Limb (tissue), 2 donors: ENCODE results near the gene ENOX1.

ENCODE experiments used
- DNase-seq, 2 donors: peaks; one replicate each; pipeline ENCODE4 v3.0.0-alpha.2; 2016; ENCODE audit errors: extremely low spot score in 2 of 2

ENOX1 gene

DNA sequence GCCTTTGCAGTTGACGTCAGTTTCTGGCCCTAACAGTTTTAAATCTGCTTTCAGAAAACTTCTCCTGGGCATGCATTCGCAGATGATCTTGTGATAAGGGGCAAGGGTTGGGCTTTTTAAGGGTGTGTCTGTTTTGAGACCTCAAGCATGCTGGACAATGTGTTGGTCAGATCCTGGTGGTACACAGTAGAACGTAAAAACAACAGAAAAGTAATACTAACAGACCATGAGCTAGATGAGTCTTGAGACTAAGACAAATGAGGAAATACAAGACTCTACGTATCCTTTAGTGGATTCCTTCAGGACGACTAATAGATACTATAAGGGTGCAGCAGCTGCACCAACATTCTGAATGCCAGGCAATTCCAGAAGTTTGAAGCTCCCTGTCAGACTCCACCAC is 525.8 kb downstream of the ENOX1 start:
- DNase-seq = no peak

DNA sequence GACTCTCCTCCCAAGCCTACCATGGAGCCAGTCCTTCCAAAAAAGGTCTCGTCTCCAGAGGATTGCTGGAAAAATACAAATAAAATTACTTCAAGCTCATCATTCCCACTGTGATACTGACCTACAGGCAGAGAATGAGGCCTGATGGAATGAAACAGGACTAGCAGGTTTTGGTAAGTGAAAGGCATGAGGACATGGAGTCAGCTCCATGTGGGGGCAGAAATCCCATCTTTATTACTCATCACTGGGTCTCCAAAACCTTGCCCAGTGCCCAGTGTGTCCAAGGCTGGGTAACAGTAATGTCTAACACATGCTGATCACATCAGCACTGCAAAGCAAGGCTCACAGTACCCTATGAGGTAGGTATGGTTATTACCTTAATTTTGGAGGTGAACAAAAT is 528.0 kb downstream of the ENOX1 start:
- no peak for DNase-seq

DNA sequence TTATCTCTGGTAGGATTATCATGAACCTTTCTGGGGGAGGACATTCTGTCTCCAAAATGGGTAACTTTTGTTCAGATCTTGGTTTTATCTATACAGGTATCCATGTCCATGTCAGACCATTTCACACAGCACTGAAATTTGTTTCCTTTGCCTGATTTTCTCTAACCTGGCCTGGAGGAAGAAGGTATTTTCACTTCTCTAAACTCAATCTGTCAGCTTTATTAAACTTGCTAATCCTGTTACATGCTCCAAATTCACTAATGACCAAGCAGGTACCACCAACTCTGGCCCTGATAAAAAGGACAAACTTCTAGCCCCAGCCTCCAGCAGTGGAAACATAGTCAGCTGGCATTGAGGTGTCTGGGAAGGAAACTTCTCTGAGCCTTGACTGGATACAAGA is 529.0 kb downstream of the ENOX1 start:
- DNase-seq = no peak

DNA sequence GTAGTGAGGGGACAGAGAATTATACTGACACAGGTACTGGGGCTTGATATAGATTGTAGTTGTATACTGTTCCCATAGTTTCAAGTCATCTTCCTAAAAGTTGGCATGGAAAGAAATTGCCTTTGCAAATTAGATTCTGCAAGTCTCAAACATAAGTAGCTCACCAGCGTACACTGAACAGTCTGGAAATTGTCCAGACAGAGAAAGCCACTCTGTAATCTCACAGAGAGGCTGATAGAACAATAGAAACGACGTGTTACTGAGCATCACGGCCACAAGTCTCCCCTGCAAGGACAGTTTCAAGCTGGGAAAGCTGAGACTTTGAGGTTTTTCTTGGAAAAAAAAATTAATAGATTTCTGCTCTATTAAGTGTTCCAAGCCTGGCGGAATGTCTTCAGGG is 534.8 kb downstream of the ENOX1 start:
- DNase-seq = no peak

DNA sequence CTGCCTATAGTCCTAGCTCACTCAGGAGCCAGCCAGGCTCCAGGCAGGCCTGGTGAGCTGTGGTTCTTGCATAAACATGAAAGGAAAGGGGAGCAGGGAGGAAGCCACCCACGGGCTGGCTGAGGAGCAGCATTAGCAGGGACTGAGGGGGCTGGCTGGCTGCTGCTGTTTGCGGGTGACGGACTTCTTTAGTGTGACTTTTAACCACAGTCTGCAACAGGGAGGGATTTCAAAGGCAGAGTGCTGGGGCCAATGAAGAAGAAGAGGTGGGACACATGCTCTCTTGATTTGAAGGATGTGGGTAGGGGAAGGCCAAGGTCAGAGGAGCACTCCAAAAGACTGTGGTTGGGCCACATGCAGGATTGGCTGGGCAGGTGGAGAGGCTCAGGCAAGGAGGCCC is 540.4 kb downstream of the ENOX1 start:
- no peak for DNase-seq

DNA sequence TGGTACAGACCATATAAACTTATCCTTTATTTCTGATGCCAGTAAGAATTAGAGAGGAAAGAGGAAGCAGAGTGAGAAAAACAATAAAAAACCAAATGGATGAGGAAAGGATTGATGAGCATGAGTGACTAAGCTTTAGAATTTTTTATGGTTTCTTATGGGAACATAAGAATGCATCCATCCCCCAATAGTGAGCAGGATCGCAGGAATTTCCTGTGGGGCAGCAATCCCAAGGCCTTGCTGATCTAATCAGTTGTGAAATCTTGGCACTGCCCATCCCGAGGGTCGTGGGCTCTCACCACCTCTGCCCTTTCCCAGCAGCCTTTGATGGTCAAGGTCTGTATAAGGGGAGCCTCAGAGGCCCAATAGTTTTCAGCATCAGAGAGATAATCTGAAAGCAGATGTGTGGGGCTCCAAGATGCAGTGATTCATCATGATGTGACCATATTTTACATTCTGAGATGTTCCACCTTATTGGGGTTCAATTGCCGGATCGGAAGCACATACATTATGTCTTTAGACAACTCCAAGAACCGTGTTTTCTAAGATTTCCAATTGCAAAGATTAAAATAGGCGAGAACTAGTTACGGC is 541.3 kb downstream of the ENOX1 start:
- DNase-seq = no peak

DNA sequence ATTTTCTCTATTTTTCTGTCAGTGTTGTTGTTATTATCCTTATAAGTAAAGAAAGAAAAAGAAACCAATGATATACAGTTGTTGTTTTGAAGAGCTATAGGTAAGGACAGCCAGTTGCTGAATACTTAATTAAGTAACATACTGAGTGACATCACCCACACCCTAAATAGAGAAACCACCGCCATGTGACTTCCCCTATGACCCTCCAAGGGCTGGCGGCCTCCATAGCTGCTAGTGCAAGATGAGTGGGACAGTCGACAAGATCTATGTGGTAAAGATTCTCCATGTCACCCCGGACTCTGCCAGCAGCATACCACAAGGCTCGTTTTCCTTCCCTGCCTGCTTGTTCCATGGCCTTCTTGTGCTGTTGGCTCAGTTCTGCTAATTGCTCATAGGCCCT is 542.3 kb downstream of the ENOX1 start:
- no peak for DNase-seq

DNA sequence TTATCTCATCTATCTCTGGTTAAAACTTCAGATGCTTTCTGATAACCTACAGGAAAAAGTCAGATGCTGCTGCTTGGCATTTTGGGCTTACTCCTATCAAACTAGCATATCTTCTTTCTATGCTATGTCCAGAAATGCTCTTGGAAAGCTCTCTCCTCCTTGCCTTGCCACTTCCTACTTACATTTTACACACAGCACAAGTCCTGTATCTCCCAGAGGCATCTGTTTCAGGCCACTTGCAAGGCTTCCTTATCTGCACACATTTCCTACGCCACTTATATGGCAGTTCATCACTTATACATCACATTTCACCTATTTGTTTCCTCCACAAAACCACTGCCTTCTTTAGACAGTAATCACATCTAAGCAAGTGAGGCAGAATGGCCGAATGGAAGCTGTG is 543.1 kb downstream of the ENOX1 start:
- no peak for DNase-seq

DNA sequence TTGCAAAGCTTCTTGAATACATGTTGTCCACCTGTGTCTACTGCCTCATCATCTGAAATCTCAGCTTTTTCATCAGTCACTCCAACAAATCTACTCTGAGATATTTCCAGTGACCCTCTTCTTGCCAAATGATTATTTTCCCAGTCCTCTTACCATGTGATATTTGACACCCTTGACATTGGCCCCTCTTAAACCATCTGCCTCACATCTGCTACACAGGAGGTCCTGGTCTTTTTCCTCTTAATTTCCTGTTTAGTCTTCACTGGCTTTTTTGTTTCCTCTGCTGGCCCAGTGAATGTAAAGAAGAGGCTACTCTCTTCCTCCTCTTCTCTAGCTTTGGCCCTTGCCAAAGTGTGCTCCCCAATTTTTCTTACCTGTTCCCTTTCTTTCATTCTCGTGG is 544.7 kb downstream of the ENOX1 start:
- no peak for DNase-seq

DNA sequence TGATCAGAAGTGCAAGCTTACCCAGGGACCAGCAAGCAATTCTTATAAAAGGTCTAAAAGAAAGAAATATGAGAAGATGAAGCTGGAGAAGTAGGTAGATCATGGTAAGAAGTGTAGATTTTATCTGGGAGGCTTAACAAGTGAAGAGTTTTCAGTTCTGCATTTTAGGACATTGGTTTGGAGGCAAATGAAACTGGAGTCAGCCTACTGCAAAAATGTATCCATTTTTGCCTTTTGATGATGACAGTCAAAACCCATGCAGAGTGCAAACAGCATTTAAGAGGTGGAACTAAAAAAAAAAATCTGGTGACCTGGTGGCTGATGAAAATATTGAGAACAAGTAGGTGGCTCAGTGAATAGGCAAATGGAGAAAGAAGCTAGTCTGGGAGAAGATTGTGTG is 546.5 kb downstream of the ENOX1 start:
- DNase-seq = no peak

DNA sequence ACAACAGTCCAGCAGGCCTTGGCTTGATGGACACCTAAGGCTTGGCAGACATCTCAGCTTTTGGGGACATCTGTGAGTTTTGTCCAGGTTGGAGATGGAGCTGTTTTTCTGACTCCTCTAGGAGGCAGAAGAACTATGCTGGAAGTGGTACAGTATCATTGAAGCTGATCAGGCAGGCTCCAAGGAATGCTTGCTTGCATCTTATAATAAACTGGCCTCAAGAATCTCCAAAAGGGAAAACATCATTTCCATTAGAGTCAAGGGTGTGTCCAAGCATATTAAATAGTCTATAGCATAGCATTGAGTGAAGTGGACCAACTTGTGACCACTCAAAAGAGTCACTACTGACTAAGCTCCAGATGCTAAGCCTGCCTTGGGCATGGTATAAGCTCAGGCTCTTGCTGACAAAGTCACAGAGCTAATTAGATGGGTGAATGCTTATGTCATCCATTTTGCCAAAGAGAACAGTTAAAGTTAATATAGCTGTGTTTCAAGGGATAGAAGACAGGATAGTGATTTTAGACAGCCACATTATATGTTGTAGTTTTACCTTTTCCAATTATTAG is 547.4 kb downstream of the ENOX1 start:
- DNase-seq = no peak

DNA sequence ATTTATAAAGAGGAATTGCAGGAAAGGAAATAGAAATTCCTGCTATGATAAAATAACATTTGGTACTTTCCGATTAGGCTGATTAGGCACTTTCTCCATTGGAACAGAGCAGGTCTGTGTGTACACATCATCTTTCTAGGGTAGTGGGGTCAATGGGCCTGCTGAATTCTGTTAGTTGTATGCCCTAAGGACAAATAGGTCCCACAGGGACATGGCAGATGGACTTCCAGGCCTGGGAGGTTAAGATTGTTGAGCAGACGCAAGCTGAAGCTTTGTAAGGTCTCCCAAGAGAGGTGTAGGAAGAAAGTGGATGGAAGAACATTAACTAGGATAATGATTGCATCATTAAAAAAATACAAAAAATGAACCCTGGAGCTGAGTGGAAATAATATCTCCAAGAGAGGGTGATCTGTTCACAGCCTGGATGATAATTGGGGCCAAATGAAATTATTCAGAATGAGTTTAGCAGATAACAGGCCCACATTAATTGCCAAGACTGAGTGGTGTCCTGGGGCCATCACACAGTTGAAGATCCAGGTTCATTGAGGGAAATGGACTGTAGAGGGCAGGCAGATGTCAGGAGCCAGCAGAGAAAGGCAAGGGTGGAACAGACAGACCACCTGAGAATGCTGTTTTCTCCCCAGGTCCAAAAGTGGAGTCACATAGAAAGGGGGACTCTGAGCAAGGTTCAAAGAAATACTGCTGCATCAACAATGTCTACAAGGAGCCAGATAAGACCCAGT is 548.3 kb downstream of the ENOX1 start:
- DNase-seq = no peak

DNA sequence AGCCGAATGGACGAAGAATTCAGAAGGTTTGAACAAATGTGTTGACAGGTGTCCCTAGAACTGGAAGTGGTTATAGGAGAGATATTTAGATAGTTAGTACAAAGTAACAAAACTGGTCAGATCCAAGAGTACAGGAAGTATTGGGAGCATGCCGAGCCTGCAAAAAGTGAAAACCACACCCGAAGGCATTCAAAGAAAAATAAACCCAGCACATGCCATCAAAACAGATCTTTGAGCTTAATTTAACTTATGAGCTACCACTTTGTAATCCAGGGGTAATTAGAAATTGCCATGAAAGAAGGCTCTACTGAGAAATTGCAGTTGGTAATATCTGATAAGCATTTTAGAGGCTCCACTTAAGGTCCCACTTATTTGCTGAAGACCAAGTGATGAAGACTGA is 549.2 kb downstream of the ENOX1 start:
- no peak for DNase-seq

DNA sequence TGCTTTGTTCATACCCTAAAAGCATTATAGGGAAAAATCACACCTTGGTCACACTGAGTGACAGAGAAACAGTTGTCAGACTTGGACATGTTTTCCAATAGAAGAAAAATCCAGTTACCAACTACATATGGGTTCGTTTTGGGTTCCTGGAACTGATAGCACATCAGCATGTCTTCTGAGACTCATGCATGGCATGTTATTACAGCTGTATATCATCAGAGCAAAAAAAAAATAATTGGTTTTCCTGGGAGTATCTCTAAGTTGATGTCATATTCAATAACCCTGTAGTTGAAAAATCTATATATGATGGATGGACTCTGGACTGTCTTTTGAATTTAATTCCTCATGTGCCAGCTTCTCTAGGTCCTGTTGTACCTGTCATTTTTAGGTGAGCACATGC is 551.7 kb downstream of the ENOX1 start:
- no peak for DNase-seq

DNA sequence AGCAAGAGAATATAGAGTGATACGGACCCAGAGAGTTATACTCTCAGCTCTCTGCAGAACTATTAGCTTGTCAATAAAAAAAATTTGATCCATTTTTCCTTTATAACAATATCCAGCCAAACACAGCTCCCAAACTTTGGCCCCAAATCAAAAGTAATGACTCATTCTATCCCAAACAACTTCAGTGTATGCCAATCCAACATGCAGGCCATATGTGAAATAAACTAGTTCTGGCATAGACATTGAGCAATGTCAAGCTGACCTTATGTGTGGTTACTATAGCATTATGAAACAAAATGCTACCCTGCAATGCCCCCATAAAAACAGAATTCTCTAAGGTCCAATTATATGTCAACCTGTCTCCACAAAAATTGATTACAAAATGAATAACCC is 553.9 kb downstream of the ENOX1 start:
- peak in 1 of 2 donors; percentile 32 for DNase-seq

DNA sequence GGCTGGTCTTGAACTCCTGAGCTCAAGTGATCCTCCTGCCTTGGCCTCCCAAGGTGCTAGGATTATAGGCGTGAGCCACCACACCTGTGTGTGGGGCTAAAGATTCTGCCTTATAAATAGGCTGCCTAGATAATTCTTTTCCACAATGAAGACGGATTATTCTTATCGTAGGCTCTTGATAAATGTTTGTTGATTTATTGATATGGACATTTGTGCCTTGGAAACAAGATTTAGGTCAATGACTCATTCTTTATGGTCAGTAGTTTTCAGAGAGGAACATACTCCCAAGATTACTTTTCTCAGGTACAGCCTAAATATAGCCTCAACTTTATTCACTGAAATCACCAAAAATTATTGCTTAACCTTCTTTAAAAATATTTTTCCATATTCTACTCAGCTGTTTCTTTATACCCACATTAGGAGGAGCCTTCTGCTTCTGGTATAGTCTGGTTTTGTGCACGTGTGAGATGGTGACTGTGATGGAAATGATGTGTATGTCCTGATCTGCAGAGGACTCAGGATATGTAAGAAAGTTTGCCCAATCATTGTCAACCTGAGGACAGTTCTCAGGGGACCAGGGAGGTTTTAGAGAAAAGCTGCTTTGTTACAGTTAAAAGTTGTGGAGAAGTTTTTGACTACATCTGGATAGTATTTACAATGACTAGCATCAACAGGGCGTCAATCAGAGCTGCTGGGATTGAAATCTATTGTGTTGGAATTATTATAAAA is 554.5 kb downstream of the ENOX1 start:
- no peak for DNase-seq

DNA sequence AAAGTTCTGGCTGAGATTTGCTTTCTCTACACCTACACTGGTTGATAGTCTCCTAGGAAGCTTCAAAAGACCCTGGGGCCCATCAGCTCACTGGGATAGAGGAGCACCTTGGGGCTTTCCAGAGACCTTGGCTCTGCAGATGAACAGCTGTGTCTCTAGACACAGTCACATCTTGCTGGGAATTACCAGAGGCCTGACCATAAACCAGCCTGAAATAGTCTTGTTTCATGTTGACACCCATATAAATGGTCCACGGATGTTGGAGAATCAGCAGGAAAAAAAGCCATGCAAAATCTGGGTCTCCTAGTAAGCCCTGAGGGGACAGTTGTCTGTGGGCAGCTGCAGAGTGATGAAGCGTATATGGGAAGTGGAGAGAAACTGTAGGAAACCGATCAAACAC is 555.8 kb downstream of the ENOX1 start:
- DNase-seq = no peak

DNA sequence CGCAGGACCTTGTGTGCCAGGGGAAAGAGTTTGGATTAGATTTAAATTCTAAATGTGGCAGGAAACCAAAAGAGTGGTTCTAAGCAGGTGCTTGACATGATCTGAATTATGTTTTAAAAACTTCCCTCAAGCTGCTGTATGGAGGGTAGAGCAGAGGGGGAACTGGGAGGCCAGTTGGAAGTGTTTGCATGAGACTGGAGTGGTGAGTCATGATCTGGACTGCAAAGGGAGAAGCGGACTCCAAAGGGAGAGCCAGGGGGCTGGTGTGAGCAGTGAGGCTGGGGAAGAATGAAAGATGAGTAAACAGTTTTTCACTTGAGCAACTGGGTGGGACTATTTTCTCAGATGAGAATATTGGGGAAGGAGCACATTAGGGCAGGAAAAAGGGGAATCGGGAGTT is 557.3 kb downstream of the ENOX1 start:
- no peak for DNase-seq

DNA sequence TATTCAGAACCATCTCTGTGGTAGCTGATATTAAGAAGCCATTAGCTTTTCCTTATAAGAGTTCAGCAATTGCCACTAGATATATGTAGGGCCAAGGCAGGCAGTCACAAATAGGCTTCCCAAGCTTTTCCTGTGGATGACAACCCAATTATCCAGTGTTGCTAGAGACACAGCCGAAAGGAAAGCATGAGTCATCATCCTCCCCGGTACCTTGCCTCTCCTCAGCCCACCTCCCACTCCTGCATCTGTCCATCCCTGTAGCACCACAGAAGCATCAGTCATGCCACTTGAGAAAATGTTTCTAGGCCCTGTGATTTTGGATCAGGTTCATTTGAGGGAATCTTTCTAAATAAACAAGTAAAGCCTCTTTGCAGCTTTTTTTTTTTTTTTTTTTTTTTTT is 559.1 kb downstream of the ENOX1 start:
- DNase-seq = no peak

DNA sequence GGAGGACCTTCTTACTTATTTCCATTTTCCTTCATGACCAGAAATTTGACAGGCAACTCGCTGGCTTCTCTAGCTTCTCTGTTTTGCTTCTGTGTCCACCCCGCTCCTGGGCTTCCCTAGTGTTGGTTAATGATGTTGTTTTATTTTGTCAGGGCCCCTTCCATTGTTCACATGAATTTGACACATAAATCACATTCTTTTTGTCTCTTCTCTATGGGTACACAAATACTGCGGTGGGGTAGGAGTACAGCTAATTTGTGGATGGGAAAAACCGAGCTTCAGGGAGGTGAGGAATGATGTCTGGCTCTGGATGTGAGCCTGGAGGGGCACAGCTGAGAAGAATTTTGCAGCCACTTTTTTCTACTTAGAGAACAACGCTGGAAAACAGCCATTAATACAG is 563.6 kb downstream of the ENOX1 start:
- DNase-seq = no peak

DNA sequence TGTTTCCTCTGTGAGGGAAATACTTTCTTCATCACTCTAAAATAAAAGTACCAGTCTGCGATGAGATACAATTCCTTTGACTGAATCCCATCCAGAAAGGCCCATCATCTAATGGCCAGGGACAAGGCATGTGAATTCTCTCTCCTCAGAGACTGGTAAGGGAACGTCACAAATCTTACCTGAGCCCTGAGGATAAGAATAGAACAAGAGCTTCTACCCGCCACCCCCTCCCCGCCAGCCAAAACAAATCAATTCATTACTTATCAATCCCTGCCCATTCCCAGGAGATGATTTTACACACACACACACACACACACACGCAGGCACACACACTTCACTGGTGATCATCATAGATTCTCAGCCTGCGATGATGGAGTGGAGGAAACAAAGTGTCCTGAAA is 564.7 kb downstream of the ENOX1 start:
- DNase-seq = no peak

DNA sequence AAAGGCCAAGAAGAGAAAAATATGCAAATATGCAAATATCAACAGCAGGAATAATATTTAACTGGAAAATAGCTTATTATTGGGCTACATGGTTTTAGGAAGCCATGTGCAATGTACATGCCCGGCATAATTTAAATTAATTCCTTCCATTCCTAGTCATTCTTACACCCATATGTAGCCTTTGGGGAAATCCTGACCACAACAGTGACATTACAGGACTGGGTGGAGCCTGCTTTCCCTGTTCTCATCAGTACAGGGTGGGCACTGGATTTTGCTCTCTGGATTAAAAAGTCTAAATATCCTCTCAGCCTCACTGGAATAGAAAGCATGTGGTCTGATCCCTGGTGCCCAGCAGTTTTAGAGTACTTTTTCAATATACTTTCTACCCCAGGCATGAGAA is 565.2 kb downstream of the ENOX1 start:
- DNase-seq = no peak
